Progenitor cell of endocrine pancreas (in vitro differentiated cells): ENCODE measurements around the gene ACAP3. TPM values are rescaled to one million over a fixed set of nuclear protein-coding genes. Genes with fewer than 3 reads are reported as not detected.

ENCODE experiments used
- DNase-seq: peaks from one replicate; pipeline ENCODE4 v3.0.0; 2021; ENCODE audit warnings: low spot score; ENCODE audit not compliant: unreplicated experiment
- H3K27ac Mint-ChIP-seq: 2 replicates; pipeline ENCODE4 v1.8.0; 2021; ENCODE audit warnings: mild to moderate bottlenecking, moderate library complexity, mixed read lengths
- H3K27me3 Mint-ChIP-seq: 2 replicates; pipeline ENCODE4 v1.8.0; 2021; ENCODE audit warnings: mixed read lengths
- H3K36me3 Mint-ChIP-seq: 2 replicates; pipeline ENCODE4 v1.8.0; 2022; ENCODE audit warnings: mixed read lengths; ENCODE audit not compliant: insufficient read depth
- H3K4me1 Mint-ChIP-seq: 2 replicates; pipeline ENCODE4 v1.8.0; 2021; ENCODE audit warnings: low read depth, mixed read lengths
- H3K4me3 Mint-ChIP-seq: 2 replicates; pipeline ENCODE4 v1.8.0; 2021; ENCODE audit warnings: low read depth, mild to moderate bottlenecking, moderate library complexity, mixed read lengths
- H3K9me3 Mint-ChIP-seq: 2 replicates; pipeline ENCODE4 v1.8.0; 2021; ENCODE audit warnings: low read depth, mixed read lengths
- CTCF ChIP-seq: fragments of 200-600 bp; sonication (generic); IDR thresholded peaks from one replicate; pipeline ENCODE4 v1.5.0; 2021; ENCODE audit warnings: antibody characterized with exemption, mild to moderate bottlenecking; ENCODE audit not compliant: unreplicated experiment
- total RNA-seq: library from RNA; stranded (reverse); gene quantifications from 2 replicates; pipeline ENCODE4 v1.2.1, GENCODE V29; 2021

Gene ACAP3
- total RNA-seq, 1 donor from 2014 or later, result 111 TPM

- Mint-ChIP-seq H3K27me3 (no peaks in the 10 kb centered on the region), H3K4me3 (peak overlapping the region; percentile 69), H3K27ac (no peak overlapping the region), H3K9me3 (no peaks in the 10 kb centered on the region), H3K4me1 (peaks cover 14% of the 10 kb centered on the region), H3K36me3 (peaks cover 2% of the 10 kb centered on the region)
- no peak for TF ChIP-seq CTCF
- no peak for DNase-seq
Observed at GRCh38 chr1:1309251-1310108, 1.8 kb upstream of the ACAP3 start.

GRCh38 chr1:1308756-1309250 is 1.1 kb upstream of the ACAP3 start:
- H3K27ac Mint-ChIP-seq, result peak overlapping the region; percentile 84
- TF ChIP-seq CTCF, result no peak

GRCh38 chr1:1307261-1307922 is 338 bp downstream of the ACAP3 start:
- Mint-ChIP-seq H3K27me3 (no peaks in the 10 kb centered on the region), H3K4me3 (peak overlapping the region; percentile 85), H3K36me3 (no peaks in the 10 kb centered on the region), H3K4me1 (peaks cover 14% of the 10 kb centered on the region), H3K9me3 (no peaks in the 10 kb centered on the region), H3K27ac (peak overlapping the region; percentile 93)
- no peak for DNase-seq
- TF ChIP-seq CTCF, result no peak

More at GRCh38 chr1:1308756-1309250, 1.1 kb upstream of the ACAP3 start:
- H3K36me3 Mint-ChIP-seq, result peaks cover 2% of the 10 kb centered on the region
- H3K4me1 Mint-ChIP-seq, result peaks cover 14% of the 10 kb centered on the region
- H3K9me3 Mint-ChIP-seq, result no peaks in the 10 kb centered on the region
- DNase-seq, result no peak
- H3K4me3 Mint-ChIP-seq, result peak overlapping the region; percentile 76
- H3K27me3 Mint-ChIP-seq, result no peaks in the 10 kb centered on the region

- TF ChIP-seq CTCF, result no peak
- H3K9me3 Mint-ChIP-seq, result no peaks in the 10 kb centered on the region
- no peak for DNase-seq
- H3K36me3 Mint-ChIP-seq, result no peaks in the 10 kb centered on the region
- H3K27me3 Mint-ChIP-seq, result no peaks in the 10 kb centered on the region
- H3K4me3 Mint-ChIP-seq, result peak overlapping the region; percentile 85
- H3K27ac Mint-ChIP-seq, result peak overlapping the region; percentile 93
- peaks cover 14% of the 10 kb centered on the region for H3K4me1 Mint-ChIP-seq
Observed at GRCh38 chr1:1306661-1307260, 969 bp downstream of the ACAP3 start.

GRCh38 chr1:1306070-1306660 is 1.6 kb downstream of the ACAP3 start:
- Mint-ChIP-seq H3K27me3 (no peaks in the 10 kb centered on the region), H3K9me3 (no peaks in the 10 kb centered on the region), H3K36me3 (no peaks in the 10 kb centered on the region), H3K4me1 (peaks cover 14% of the 10 kb centered on the region), H3K27ac (no peak overlapping the region), H3K4me3 (peak overlapping the region; percentile 85)
- no peak for DNase-seq
- no peak for TF ChIP-seq CTCF
